ENCODE data around the gene COPZ2.
A peak's percentile ranks its signal among the peaks of the same experiment; 100 is the strongest.
"Not testable (repeated sequence)": the region's sequence is repeated elsewhere in the genome, so short reads cannot be mapped to it uniquely, and the experiment has no call there.

The COPZ2 gene

GRCh38 chr17:47988445-47988844 lies 49.2 kb downstream of the COPZ2 start:
- not testable (repeated sequence) for DNase-seq (ENCODE audit: low read depth in 2 of 3, low spot score in 2 of 3)

GRCh38 chr17:47987240-47987835 lies 50.3 kb downstream of the COPZ2 start:
- DNase-seq (ENCODE audit: low read depth in 2 of 3, low spot score in 2 of 3) = no peak

- no peak for DNase-seq (ENCODE audit: low read depth in 2 of 3, low spot score in 2 of 3)
Measured at GRCh38 chr17:47986520-47986919, 51.1 kb downstream of the COPZ2 start.

GRCh38 chr17:47983492-47984223 lies 53.9 kb downstream of the COPZ2 start:
- DNase-seq (ENCODE audit: low read depth in 2 of 3, low spot score in 2 of 3) = no peak

- DNase-seq (ENCODE audit: low read depth in 2 of 3, low spot score in 2 of 3) = no peak
Measured at GRCh38 chr17:47982645-47983390, 54.8 kb downstream of the COPZ2 start.

- no peak for DNase-seq (ENCODE audit: low read depth in 2 of 3, low spot score in 2 of 3)
Measured at GRCh38 chr17:47982091-47982617, 55.4 kb downstream of the COPZ2 start.

GRCh38 chr17:47981462-47981861 lies 56.1 kb downstream of the COPZ2 start:
- DNase-seq (ENCODE audit: low read depth in 2 of 3, low spot score in 2 of 3) = no peak

- DNase-seq (ENCODE audit: low read depth in 2 of 3, low spot score in 2 of 3) = no peak
Measured at GRCh38 chr17:47980541-47980940, 57.1 kb downstream of the COPZ2 start.

- peak in 2 of 3 experiments; percentile 8 to 10 for DNase-seq (ENCODE audit: low read depth in 2 of 3, low spot score in 2 of 3)
Measured at GRCh38 chr17:47978324-47978723, 59.3 kb downstream of the COPZ2 start.
